Endometrial microvascular endothelial cells (primary cell): ENCODE measurements around the gene DOCK3. TPM values are rescaled to one million over a fixed set of nuclear protein-coding genes. Genes with fewer than 3 reads are reported as not detected.
"Not testable (repeated sequence)": the region's sequence is repeated elsewhere in the genome, so short reads cannot be mapped to it uniquely, and the experiment has no call there.

Experiments used
- in situ Hi-C: cut with HindIII; loops from 2 replicates; pipeline ENCODE4 v1.10.0; 2017; ENCODE audit warnings: low sequenced_read_pairs, low pct_unique_long_range_greater_than_20kb; ENCODE audit errors: inconsistent ontology term
- total RNA-seq: library from RNA; depleted of rRNA; stranded (reverse); fragments of >200 nt; gene quantifications from one replicate; pipeline ENCODE4 v1.2.3, GENCODE V29; 2015; ENCODE audit errors: inconsistent ontology term

The DOCK3 gene
- total RNA-seq, 1 donor from 2014 or later: not detected

GRCh38 chr3:51224843-51225242, 550.1 kb downstream of the DOCK3 start:
- in situ Hi-C loops: no loop called here

GRCh38 chr3:51242939-51243338, 568.2 kb downstream of the DOCK3 start:
- in situ Hi-C loops: no loop called here

- in situ Hi-C loops: no loop called here
These were observed 569.2 kb downstream of the DOCK3 start for GRCh38 chr3:51243924-51244323.

GRCh38 chr3:51245867-51246266, 571.1 kb downstream of the DOCK3 start:
- in situ Hi-C loops: no loop called here

- in situ Hi-C loops: no loop called here
These were observed 583.1 kb downstream of the DOCK3 start for GRCh38 chr3:51257870-51258269.

- in situ Hi-C loops: not testable (repeated sequence)
These were observed 589.4 kb downstream of the DOCK3 start for GRCh38 chr3:51264166-51264565.

- in situ Hi-C loops: no loop called here
These were observed 593.4 kb downstream of the DOCK3 start for GRCh38 chr3:51268132-51268531.

GRCh38 chr3:51269466-51269865, 594.7 kb downstream of the DOCK3 start:
- in situ Hi-C loops: no loop called here

GRCh38 chr3:51270559-51270958, 595.8 kb downstream of the DOCK3 start:
- in situ Hi-C loops: no loop called here

GRCh38 chr3:51271172-51271571, 596.4 kb downstream of the DOCK3 start:
- in situ Hi-C loops: no loop called here

- in situ Hi-C loops: no loop called here
These were observed 599.3 kb downstream of the DOCK3 start for GRCh38 chr3:51274052-51274451.

- in situ Hi-C loops: no loop called here
These were observed 600.5 kb downstream of the DOCK3 start for GRCh38 chr3:51275111-51275805.

- in situ Hi-C loops: no loop called here
These were observed 601.3 kb downstream of the DOCK3 start for GRCh38 chr3:51276046-51276445.

- in situ Hi-C loops: no loop called here
These were observed 604.7 kb downstream of the DOCK3 start for GRCh38 chr3:51279448-51279847.

- in situ Hi-C loops: no loop called here
These were observed 605.4 kb downstream of the DOCK3 start for GRCh38 chr3:51280176-51280575.

- in situ Hi-C loops: no loop called here
These were observed 608.2 kb downstream of the DOCK3 start for GRCh38 chr3:51282931-51283330.

- in situ Hi-C loops: no loop called here
These were observed 608.7 kb downstream of the DOCK3 start for GRCh38 chr3:51283421-51283820.

- in situ Hi-C loops: no loop called here
These were observed 620.9 kb downstream of the DOCK3 start for GRCh38 chr3:51295625-51296024.

- in situ Hi-C loops: no loop called here
These were observed 622.6 kb downstream of the DOCK3 start for GRCh38 chr3:51297333-51297732.

GRCh38 chr3:51304230-51304629, 629.5 kb downstream of the DOCK3 start:
- in situ Hi-C loops: no loop called here

GRCh38 chr3:51306093-51306492, 631.4 kb downstream of the DOCK3 start:
- in situ Hi-C loops: no loop called here
